ENCODE measurements around the gene EPB42.
"Not testable (repeated sequence)": the region's sequence is repeated elsewhere in the genome, so short reads cannot be mapped to it uniquely, and the experiment has no call there.

Gene EPB42

DNA sequence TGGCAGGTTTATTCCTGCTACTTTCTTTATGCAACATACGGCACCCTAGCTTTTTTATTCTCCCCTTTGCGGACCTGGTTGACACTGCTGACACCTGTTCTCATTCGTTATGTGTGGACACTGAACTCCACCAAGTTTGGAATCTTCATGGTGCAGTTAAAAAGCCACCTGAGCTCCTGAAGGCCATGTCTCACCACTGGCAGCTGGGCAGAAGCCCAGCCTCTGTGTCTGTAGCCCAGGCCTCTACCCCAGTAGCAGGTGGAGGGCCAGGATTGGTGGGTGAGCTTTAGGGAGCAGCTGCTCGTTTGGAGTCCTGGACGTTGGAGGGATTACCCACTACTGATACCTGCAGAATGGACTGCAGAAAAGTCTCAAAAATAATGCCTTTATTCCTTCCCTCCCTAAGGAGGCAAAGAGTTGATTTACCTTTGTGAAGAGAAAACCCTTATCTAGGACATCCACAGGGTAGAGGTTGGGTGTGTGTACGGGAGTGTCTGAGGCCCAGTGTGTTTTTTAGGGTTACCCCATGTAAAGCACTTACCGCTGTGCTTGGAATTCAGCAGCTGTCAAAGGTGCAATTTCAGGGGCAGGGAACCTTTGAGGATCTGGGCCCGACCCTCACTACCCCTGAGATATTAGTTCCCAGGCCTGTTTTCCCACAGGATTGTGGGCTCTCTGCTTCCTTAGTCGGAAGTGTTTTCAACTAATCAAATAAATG lies 36.3 kb downstream of the EPB42 start:
- no peak for DNase-seq

DNA sequence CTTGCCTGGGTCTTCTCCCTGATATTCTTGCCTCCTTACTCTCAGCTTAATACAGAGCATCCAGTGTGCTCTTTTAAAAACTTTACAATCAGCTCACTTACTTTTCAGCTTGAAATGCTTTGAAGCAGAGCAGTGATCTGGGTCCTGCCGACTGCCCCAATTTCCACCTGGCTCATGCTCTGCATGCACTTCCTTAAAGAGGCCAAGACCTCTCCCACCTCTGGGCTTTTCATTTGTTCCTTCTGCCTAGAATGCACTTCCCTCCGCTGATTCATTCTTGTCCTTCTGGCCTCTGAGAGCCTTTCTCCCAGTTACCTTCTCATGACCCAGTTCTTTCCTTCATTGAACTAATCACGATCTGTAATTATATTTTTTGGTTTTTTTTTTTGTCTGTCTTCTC lies 37.5 kb downstream of the EPB42 start:
- DNase-seq, result no peak

DNA sequence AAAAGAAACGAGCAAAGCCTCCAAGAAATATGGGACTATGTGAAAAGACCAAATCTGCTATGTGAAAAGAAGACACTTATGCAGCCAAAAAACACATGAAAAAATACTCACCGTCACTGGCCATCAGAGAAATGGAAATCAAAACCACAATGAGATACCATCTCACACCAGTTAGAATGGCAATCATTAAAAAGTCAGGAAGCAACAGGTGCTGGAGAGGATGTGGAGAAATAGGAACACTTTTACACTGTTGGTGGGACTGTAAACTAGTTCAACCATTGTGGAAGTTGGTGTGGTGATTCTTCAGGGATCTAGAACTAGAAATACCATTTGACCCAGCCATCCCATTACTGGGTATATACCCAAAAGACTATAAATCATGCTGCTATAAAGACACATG lies 43.7 kb downstream of the EPB42 start:
- not testable (repeated sequence) for DNase-seq

DNA sequence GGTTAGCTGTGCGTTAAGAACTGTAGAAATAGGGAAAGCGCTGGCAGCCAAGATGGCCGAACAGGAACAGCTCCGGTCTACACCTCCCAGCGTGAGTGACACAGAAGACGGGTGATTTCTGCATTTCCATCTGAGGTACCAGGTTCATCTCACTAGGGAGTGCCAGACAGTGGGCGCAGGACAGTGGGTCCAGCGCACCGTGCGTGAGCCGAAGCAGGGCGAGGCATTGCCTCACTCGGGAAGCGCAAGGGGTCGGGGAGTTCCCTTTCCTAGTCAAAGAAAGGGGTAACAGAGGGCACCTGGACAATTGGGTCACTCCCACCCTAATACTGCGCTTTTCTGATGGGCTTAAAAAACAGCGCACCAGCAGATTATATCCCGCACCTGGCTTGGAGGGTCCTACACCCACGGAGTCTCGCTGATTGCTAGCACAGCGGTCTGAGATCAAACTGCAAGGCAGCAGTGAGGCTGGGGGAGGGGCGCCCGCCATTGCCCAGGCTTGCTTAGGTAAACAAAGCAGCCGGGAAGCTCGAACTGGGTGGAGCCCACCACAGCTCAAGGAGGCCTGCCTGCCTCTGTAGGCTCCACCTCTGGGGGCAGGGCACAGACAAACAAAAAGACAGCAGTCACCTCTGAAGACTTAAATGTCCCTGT lies 45.0 kb downstream of the EPB42 start:
- DNase-seq, result not testable (repeated sequence)

DNA sequence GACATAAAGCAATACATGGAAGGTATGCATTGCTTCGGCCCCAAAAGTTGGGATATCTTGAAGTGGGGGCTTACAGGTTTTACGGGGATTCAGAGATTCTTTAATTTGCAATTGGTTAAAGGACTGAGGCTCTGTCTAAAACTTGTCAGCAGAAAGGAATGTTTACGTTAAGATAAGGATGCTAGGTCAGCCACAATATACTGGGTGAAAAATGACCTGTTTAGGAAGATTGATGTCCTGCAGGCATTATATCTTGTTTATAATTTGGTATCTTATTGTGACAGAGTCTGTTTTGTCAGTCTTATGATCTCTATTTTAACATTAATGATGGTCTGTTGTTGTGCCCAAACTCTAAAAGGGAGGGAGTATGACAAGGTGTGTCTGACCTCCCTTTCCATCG lies 50.9 kb downstream of the EPB42 start:
- no peak for DNase-seq

DNA sequence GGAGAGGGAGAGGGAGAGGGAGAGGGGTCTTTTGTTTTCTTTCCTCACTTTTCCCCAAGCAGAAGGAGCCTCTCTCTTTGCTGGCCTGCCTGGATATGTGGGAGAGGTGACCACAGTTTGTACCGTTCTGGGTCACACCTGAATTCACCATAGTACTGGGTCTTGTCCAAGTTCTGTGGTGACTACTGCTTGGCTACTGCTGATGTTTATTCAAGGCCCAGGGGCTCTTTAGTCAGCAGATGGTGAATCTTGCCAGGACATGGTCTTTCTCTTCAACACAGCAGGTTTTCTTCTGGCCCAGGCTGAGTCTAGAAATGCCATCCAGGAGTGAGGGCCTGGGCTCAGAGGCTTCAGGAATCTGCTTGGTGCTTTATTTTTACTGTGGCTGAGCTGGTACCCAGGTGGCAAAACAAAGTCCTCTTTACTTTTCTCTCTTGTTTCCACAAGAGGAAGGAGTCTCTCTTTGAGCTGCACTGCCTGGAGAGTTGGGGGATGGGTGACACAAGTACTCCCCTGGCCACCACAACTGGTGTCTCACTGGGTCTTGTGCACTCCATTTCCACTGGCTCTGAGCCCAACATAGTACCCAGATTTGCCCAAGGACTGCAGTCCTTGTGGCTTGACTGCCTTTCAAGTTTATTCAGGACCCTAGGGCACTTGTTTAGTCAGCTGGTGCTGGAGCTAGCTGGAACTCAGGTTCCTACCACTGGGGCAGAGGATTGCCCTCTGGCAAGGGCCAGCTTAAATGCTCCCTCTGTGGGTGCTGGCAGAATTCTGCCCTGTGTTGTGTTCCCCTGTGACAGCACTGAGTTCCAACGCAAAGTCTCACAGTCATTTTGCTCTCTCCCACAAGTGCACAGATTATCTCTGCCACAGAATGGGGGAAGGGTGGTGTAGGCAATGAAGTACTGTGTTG lies 52.4 kb downstream of the EPB42 start:
- no peak for DNase-seq

DNA sequence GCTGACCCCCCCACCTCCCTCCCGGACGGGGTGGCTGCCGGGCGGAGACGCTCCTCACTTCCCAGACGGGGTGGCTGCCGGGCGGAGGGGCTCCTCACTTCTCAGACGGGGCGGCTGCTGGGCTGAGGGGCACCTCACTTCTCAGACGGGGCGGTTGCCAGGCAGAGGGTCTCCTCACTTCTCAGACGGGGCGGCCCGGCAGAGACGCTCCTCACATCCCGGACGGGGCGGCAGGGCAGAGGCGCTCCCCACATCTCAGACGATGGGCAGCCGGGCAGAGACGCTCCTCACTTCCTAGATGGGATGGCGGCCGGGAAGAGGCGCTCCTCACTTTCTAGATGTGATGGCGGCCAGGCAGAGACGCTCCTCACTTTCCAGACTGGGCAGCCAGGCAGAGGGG lies 53.6 kb downstream of the EPB42 start:
- DNase-seq, result not testable (repeated sequence)

DNA sequence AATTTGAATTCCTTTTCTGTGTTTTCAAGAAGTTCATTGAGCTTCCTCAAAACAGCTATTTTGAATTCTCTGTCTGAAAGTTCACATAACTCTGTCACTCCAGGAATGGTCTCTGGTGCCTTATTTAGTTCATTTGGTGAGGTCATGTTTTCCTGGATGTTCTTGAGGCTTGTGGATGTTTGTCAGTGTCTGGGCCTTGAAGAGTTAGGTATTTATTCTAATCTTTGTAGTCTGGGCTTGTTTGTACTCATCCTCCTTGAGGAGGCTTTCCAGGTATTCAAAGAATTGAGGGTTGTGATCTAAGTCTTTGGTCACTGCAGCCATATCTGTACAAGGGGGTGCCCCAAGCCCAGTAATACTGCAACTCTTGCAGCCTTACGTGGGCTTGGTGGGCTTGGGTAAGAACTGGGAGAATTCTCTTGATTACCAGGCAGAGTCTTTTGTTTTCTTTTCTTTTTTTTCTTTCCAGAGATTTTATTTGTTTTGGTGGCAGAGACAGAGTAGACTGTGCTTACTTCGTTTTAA lies 55.0 kb downstream of the EPB42 start:
- no peak for DNase-seq

DNA sequence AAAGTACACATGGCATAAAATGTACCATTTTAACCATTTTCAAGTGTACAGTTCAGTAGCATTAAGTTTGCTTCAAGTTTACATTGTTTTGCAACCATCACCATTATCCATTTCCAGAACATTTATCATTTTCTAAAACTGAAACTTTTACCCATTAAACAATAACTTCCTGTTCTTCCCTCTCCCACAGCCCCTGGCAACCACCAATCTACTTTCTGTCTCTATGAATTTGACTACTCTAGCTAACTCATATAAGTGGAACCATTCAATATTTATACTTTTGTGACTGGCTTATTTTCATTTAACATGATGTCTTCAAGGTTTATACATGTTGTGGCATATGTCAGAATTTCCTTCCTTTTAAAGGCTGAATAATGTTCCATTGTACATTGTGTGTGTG lies 67.5 kb downstream of the EPB42 start:
- DNase-seq, result no peak

DNA sequence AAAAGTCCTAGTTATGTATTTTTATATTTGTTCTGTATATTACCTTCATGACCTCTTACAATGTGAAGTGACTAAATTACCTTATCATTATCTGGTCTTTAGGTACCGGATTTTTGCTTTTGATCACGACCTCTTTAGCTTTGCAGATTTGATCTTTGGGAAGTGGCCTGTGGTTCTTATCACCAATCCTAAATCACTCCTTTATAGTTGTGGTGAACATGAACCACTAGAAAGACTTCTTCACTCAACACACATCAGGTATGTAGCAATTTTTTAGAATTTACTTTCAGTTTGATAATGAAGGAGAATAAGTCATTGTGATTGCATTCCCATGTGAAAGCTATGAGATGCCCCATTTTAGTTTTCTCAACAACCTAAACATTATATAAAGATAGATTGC lies 69.1 kb downstream of the EPB42 start:
- DNase-seq, result no peak

DNA sequence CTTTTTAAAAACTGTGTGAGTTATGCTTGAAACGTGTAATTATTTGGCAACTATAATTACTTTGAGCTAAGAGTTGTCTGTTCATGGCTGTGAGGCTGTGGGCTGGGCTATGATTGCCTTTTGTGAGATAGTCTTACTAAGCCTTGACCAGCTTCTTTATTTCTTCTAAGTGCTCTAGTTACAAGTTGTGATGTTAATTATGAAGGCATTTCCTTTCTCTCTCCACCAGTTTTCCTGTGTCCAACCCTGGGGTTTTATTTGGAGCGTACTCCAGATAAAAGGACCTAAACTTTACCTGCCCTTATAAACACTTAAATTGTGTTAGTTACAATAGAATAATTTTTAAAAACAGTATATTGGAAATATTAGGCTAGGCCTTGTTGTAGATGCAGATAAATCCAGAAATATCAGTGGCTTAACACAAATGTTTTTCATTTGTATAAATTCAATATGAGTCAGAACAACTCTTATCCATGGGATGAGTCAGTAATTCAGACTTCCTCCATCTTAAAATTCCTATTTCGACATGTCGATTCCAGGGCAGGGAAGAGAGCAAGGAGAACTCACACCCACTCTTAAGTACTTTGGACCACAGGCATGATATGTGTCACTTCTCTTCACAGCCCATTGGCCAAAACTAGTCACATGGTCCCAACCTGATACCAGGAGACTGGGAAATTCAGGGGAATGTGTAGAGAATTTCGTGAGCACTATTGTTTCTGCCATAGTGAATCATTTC lies 70.5 kb downstream of the EPB42 start:
- DNase-seq, result no peak
